DMS53 (cell line): ENCODE data around the gene GSX2.
A peak's percentile ranks its signal among the peaks of the same experiment; 100 is the strongest.

Experiments
- DNase-seq: peaks from one replicate; lab custom pipeline; 2025; lab: John Stamatoyannopoulos, UW

The GSX2 gene

DNA sequence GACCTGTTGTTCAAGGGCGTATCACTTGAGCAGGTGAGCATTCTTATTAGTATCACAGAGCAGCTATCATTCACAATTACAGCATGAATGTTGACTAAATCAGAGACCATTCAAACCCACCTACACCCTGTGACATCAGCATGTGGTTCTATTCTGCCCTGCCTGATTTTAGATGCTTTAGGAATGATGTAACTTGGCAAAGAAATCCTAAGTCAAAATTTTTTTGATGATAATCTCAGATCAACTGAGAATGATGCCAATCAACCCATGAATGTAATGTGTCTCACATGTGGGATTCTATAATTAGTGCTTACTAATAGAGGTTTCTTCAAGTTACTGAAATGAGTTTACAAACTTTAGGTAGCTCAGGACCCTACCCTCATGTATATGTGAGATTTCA, 22.2 kb upstream of the GSX2 start:
- no peak for DNase-seq

GRCh38 chr4:54082168-54082567, 17.8 kb upstream of the GSX2 start:
- peak; percentile 81 for DNase-seq

- peak; percentile 19 for DNase-seq
These were observed 14.7 kb upstream of the GSX2 start for GRCh38 chr4:54085284-54085683.

- DNase-seq, result no peak
These were observed 10.1 kb upstream of the GSX2 start for GRCh38 chr4:54089875-54090274.

DNA sequence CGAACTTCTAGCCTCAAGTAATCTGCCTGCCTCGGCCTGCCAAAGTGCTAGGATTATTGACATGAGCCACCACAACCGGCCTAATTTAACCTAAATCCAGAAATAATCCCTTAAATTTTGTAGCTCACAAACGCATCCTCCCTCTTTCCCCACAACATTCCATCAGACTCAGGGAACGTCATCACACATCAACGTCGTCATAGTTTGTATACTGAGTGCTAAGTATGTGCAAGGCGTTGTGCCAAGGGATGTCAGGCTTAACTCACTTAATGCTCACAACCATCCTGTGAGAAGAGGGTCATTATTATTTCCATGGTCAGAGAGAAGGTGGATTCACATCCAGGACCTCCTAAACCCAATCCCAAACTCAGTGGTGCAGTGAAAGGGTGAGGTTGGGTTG, 9.6 kb upstream of the GSX2 start:
- no peak for DNase-seq

- peak; percentile 74 for DNase-seq
These were observed 8.9 kb upstream of the GSX2 start for GRCh38 chr4:54090804-54091623.

GRCh38 chr4:54091637-54092404, 8.1 kb upstream of the GSX2 start:
- DNase-seq, result peak; percentile 84

DNA sequence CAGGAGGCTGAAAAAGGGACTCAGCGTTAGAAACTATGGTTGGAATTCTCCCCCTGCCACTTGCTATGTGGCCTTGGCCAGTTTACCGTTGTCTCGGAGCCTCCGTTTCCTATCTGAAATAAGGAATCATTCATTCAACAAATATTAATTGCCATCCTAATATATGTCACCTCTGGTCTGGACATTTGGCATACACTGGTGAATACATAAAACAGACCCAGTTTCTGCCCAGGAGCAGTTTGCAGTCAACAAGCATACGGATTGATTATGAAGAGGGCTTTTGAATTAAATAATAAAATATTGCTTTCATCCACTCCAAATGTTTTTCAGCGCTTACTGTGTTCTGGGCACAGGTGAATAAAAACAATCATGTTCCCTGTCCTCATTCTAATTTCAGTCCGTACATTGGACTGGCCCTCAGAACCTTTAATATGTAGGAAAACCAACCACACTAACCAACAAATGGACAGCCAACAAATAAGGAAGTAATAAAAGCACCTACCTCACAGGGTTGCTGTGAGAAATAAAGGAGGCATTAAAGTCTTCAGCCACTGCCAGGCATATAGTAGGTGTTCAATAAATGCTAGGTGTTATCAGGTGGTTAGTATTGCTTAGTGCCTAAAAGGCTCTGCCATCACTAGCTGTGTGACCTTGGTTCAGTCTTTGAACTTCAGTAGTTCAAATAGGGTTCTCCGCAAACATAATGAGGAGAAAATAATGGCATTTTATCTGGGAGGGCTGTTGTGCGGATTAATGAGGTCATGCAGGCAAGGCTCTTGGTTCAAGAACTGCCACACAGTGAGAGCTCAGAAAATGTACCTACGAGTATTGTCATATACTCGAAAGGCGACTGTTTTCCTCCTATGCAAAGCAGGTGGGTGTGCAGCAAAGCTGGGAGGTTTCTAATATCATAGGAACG, 7.3 kb upstream of the GSX2 start:
- DNase-seq, result no peak

- no peak for DNase-seq
These were observed 6.4 kb upstream of the GSX2 start for GRCh38 chr4:54093324-54094240.

GRCh38 chr4:54094451-54094850, 5.5 kb upstream of the GSX2 start:
- no peak for DNase-seq

GRCh38 chr4:54095110-54095825, 4.7 kb upstream of the GSX2 start:
- DNase-seq, result no peak

- no peak for DNase-seq
These were observed 3.5 kb upstream of the GSX2 start for GRCh38 chr4:54096295-54096962.

DNA sequence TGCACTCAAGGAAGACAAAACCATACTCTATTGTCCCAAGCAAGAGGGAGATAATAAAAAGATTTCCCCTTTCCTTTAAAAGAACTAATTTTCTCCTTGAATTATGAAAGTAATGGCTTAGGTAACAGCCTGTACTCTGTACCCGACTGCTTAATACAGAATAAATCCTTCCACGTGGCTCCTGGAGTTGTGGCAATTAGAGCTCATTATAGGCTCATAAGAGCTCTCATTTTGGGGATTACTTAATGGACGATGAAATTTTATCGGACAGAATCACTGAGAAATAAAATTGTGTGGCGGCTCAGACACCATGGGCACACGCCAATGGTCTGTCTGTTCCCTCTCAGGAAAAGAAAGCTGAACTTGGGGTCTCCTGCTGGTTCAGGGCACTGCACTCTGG, 2.8 kb upstream of the GSX2 start:
- DNase-seq, result no peak

GRCh38 chr4:54098375-54098774, 1.6 kb upstream of the GSX2 start:
- DNase-seq, result no peak

DNA sequence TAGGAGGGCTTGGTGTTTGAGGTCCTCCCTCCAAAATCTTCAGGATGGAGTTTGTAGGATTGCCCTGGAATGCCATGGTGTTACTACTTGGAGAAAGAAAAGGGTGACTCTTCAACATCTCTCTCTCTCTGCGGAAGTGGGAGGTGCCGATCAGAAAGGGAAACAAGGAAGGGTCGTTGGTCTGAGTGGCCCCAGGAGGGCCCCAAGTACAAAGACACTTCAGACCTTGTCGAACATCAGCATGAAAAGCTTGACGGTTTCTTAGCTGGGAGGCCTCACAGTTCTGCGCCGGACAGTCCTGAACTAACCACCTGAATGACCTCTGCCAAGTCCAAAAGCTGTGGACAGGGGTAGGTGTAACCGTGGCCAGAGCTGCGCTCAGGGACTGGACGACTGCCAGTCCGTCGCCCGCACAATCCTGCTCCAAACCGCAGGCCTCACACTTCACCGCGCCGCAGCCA, 646 bp upstream of the GSX2 start:
- DNase-seq, result peak; percentile 28

- peak; percentile 39 for DNase-seq
These were observed 729 bp downstream of the GSX2 start for GRCh38 chr4:54100595-54101189.

DNA sequence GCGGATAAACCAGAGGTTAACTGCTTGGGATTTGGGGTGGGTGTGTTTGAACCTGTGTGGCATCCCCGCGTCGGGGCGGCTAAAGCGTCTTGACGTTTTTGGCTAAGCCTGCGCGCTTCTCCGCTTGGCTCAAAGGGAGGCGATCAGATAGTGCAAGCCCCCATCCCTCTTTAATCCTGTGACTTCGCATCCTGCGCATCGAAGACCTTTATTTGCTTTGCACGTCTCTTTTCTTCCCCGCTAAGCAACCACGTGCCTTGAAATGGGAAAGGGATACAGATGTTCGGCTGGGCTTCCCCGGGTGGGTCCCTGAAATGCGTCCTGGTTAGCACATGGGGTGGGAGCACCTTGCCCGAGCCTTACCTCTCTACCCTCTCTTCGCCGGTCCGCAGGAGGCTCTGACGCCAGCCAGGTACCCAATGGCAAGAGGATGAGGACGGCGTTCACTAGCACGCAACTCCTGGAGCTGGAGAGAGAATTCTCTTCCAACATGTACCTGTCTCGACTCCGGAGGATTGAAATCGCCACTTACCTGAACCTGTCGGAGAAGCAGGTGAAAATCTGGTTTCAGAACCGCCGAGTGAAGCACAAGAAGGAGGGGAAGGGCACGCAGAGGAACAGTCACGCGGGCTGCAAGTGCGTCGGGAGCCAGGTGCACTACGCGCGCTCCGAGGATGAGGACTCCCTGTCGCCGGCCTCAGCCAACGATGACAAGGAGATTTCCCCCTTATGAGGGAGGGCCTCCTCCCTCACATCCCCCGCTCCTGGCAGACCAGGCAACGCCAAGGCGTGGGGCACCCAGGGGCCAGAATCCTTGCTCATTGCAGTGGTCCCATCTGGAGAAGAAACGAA, 1.5 kb downstream of the GSX2 start:
- DNase-seq, result peak; percentile 57

- no peak for DNase-seq
These were observed 2.7 kb downstream of the GSX2 start for GRCh38 chr4:54102531-54103106.
